Heart right ventricle (tissue), 16 donors: ENCODE data around the gene ARL4A. TPM values are rescaled to one million over a fixed set of nuclear protein-coding genes. Genes with fewer than 3 reads are reported as not detected.
"Not testable (repeated sequence)": the region's sequence is repeated elsewhere in the genome, so short reads cannot be mapped to it uniquely, and the experiment has no call there.

Experiments used
- ATAC-seq, 8 donors: fragments of 200-7000 bp; cut with Tn5 transposase; one replicate each; pipeline ENCODE4 v1.9.1; 2020; ENCODE audit warnings: mild to moderate bottlenecking in 8 of 8, moderate library complexity in 8 of 8, moderate number of reproducible peaks in 1 of 8
- DNase-seq, 2 donors: peaks; one replicate each; pipeline ENCODE4 v3.0.0-alpha.2; 2020
- H3K27ac ChIP-seq, 10 donors: fragments of 200-600 bp; sonication (generic) in 2 of 10; one replicate each; pipeline versions ENCODE4 v1.5.0 to v1.8.0; 2020 to 2022; ENCODE audit warnings: mild to moderate bottlenecking in 3 of 10
- H3K27me3 ChIP-seq, 7 donors: fragments of 200-600 bp; one replicate each; pipeline ENCODE4 v1.8.0; 2021 to 2022; ENCODE audit warnings: mild to moderate bottlenecking in 2 of 7
- H3K36me3 ChIP-seq, 9 donors: fragments of 200-600 bp; sonication (generic) in 1 of 9; one replicate each; pipeline versions ENCODE4 v1.5.0 to v1.8.0; 2020 to 2022; ENCODE audit warnings: mild to moderate bottlenecking in 2 of 9
- H3K4me1 ChIP-seq, 9 donors: fragments of 200-600 bp; sonication (generic) in 1 of 9; one replicate each; pipeline versions ENCODE4 v1.5.0 to v1.8.0; 2020 to 2022; ENCODE audit warnings: mild to moderate bottlenecking in 4 of 9
- H3K4me3 ChIP-seq, 10 donors: fragments of 200-600 bp; sonication (generic) in 2 of 10; one replicate each; pipeline versions ENCODE4 v1.5.0 to v1.8.0; 2020 to 2022; ENCODE audit warnings: mild to moderate bottlenecking in 7 of 10, moderate library complexity in 2 of 10
- H3K9me3 ChIP-seq, 11 donors: fragments of 200-600 bp in 10 of 11; sonication (generic) in 2 of 11; one replicate each; pipeline versions ENCODE4 v1.5.0 to v1.8.0; 2013 to 2022; ENCODE audit warnings: mild to moderate bottlenecking in 2 of 11, control low read depth in 1 of 11, moderate library complexity in 1 of 11
- WGBS, 2 donors: extraction: QIAGEN DNeasy Blood & Tissue Kit; methylation state at CpG; one replicate each; pipeline ENCODE4 v1.1.7; 2013; ENCODE audit warnings: inconsistent platforms in 1 of 2; 5-methylcytosine and 5-hydroxymethylcytosine counted together
- intact Hi-C, 10 donors: fragments of 100-400 bp; cut with DNase I; formaldehyde crosslinking; loops; one replicate each; pipeline versions ENCODE4 v1.11.1 to v1.14.2; 2022
- polyA plus RNA-seq, 2 donors: library from polyadenylated mRNA; stranded (reverse); fragments of 200-250 nt; gene quantifications; one replicate each; pipeline ENCODE4 v1.2.3, GENCODE V29; 2013
- total RNA-seq, 10 donors: library from RNA; stranded (reverse); fragmentation: NEBNext Ultra II Directional in 3 of 10; extraction: Animal tissue kit (Norgen Biotek cat#: 25700) in 3 of 10; gene quantifications; one replicate each; pipeline versions ENCODE4 v1.2.1 to v1.2.4, GENCODE V29; 2021 to 2023
- TF ChIP-seq, protein P1 (sequence below), 9 donors: fragments of 200-600 bp; sonication (generic) in 2 of 9; IDR thresholded peaks; one replicate each; pipeline versions ENCODE4 v1.5.0 to v1.8.0; 2021 to 2022; ENCODE audit warnings: antibody characterized with exemption in 9 of 9, mild to moderate bottlenecking in 5 of 9, moderate library complexity in 1 of 9
- donor health status: Arrhythmogenic right ventricular cardiomyopathy.
- donor health status: ischemic (EF 13 %, LVEDD 7.1; RV severe dilation, severe dysfunction).
- donor health status: healthy with polysubstance abuse.
- donor health status: DM: no; HTN: yes; CAD: no.
- donor health status: DM: no; HTN: no; CAD: no.
- donor health status: ischemic (EF 25% LVEDD 6.9; RV normal size, moderate dysfunction).
- donor health status: ischemic (EF 25% LVEDD 5.7; RV mildly dilated, moderate dysfunction).
- donor health status: healthy.
- donor health status: DM: yes; HTN: yes; CAD: no.
- donor health status: Ischemic cardiomyopathy.
- donor health status: ischemic (EF 35%, LVEDD 5.7; RV mildly dilated, moderate dysfunction).
- donor health status: nonischemic (EF 11% LVEDD 7.7; RV severe dilation, severe dysfunction).
- donor health status: DM: yes; HTN: yes; CAD: no.
- donor health status: PGD.
- donor health status: ischemic (EF 29% LVEDD 5.4; RV normal size, mild dysfunction).
- donor health status: nonischemic (EF 23%, LVEDD 6.1; RV moderate dilation, normal function).

The ARL4A gene
- total and polyA plus RNA-seq, 12 donors, result 6.9 to 21.4 (median 12.9) TPM

- peaks cover 0 to 6% (median 0%) of the 10 kb centered on the region in 9 donors for H3K4me1 ChIP-seq
- intact Hi-C loops, result loop anchor here in 2 of 10 donors (5.0 to 10.0 kb wide), 3 partner anchors 39 to 621 kb away; no protein-coding TSS in a partner anchor
- TF ChIP-seq, protein P1, sequence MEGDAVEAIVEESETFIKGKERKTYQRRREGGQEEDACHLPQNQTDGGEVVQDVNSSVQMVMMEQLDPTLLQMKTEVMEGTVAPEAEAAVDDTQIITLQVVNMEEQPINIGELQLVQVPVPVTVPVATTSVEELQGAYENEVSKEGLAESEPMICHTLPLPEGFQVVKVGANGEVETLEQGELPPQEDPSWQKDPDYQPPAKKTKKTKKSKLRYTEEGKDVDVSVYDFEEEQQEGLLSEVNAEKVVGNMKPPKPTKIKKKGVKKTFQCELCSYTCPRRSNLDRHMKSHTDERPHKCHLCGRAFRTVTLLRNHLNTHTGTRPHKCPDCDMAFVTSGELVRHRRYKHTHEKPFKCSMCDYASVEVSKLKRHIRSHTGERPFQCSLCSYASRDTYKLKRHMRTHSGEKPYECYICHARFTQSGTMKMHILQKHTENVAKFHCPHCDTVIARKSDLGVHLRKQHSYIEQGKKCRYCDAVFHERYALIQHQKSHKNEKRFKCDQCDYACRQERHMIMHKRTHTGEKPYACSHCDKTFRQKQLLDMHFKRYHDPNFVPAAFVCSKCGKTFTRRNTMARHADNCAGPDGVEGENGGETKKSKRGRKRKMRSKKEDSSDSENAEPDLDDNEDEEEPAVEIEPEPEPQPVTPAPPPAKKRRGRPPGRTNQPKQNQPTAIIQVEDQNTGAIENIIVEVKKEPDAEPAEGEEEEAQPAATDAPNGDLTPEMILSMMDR (IDR thresholded peaks at IDR 0.05), result no peak
- H3K36me3 ChIP-seq, result no peaks in the 10 kb centered on the region
- H3K27me3 ChIP-seq, result no peaks in the 10 kb centered on the region
- H3K4me3 ChIP-seq, result no peak overlapping the region
- WGBS, 2 donors, result 86 to 95% methylated on average over 5 of the region's 5 CpGs
- no peak overlapping the region for H3K27ac ChIP-seq
- no peaks in the 10 kb centered on the region for H3K9me3 ChIP-seq
- DNase-seq (no peak), ATAC-seq (peak in 1 of 8 donors; percentile 27)
These were observed 43.8 kb upstream of the ARL4A start for GRCh38 chr7:12643644-12644043.

GRCh38 chr7:12645212-12645611 lies 42.2 kb upstream of the ARL4A start:
- 75 to 87% methylated on average over 6 of the region's 6 CpGs for WGBS, 2 donors
- H3K4me1 ChIP-seq, H3K9me3 ChIP-seq, H3K27me3 ChIP-seq, H3K4me3 ChIP-seq, DNase-seq, H3K27ac ChIP-seq, ATAC-seq, H3K36me3 ChIP-seq: not testable (repeated sequence)
- intact Hi-C loops, result loop anchor here in 2 of 10 donors (10.0 kb wide), 2 partner anchors 540 to 620 kb away; no protein-coding TSS in a partner anchor

GRCh38 chr7:12646139-12646538 lies 41.3 kb upstream of the ARL4A start:
- 31 to 47% methylated on average over 1 of the region's 1 CpG for WGBS, 2 donors

DNA sequence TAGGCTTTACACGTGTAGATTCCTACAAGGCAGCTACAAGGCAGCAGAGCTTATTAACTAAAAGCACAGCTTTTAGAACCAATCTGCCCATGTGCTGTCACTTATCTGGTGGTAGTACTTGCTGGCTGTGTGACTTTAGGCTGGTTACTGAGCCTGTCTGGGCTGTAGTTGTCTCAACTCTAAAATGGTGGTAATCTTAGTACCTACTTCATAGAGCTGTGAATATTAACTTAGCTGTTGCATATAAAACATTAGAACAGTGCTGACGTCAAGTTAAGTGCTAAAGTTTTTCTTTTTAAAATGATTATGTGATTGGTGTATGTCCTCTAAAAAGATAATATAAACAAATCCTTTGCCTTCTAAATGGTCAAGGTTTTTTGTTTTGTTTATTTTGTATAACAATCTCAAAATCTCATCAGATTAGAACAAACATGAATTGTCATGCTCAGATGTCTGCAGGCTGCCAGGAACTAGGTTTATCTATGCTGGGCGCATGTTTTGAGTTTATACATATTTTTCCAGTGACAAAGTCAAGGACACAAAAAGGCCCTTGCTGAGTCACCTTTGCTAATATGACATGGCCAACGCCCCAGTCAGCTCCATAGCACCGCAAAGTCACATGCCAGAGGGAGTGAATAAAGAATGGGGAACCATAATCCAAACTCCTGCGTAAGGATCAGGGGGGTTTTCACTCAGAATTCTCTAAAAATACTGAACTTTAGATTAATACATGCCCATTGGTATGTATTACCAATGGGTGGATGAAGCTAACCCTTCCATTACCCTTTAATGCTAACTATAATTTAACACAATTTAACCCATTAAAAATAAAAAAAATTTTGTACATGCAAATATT lies 39.8 kb upstream of the ARL4A start:
- no peaks in the 10 kb centered on the region for H3K9me3 ChIP-seq
- no peak overlapping the region for H3K4me3 ChIP-seq
- H3K4me1 ChIP-seq, result no peaks in the 10 kb centered on the region
- WGBS, 2 donors, result 80 to 83% methylated on average over 6 of the region's 6 CpGs
- H3K36me3 ChIP-seq, result no peaks in the 10 kb centered on the region
- intact Hi-C loops, result loop anchor here in 2 of 10 donors (10.0 kb wide), 2 partner anchors 537 to 617 kb away; no protein-coding TSS in a partner anchor
- no peaks in the 10 kb centered on the region for H3K27me3 ChIP-seq
- TF ChIP-seq, protein P1 (IDR thresholded peaks at IDR 0.05), result no peak
- H3K27ac ChIP-seq, result no peak overlapping the region
- DNase-seq (no peak), ATAC-seq (no peak)

More at GRCh38 chr7:12646139-12646538, 41.3 kb upstream of the ARL4A start:
- TF ChIP-seq, protein P1 (IDR thresholded peaks at IDR 0.05), result no peak
- Histone ChIP-seq H3K36me3 (no peaks in the 10 kb centered on the region), H3K27me3 (no peaks in the 10 kb centered on the region), H3K4me3 (no peak overlapping the region), H3K9me3 (no peaks in the 10 kb centered on the region), H3K27ac (no peak overlapping the region), H3K4me1 (no peaks in the 10 kb centered on the region)
- no peak for ATAC-seq
- DNase-seq, result no peak
- intact Hi-C loops, result loop anchor here in 2 of 10 donors (10.0 kb wide), 2 partner anchors 539 to 619 kb away; no protein-coding TSS in a partner anchor
